HG03354 (cell line): ENCODE data around the gene FADS3.
A peak's percentile ranks its signal among the peaks of the same experiment; 100 is the strongest.

Experiments used
- ATAC-seq: cut with Tn5 transposase; IDR thresholded peaks from one replicate; pipeline ENCODE4 v1.9.1; 2021; ENCODE audit warnings: mild to moderate bottlenecking; ENCODE audit not compliant: unreplicated experiment, poor library complexity, severe bottlenecking

The FADS3 gene

GRCh38 chr11:61901397-61901796, 10.1 kb upstream of the FADS3 start:
- no peak for ATAC-seq

DNA sequence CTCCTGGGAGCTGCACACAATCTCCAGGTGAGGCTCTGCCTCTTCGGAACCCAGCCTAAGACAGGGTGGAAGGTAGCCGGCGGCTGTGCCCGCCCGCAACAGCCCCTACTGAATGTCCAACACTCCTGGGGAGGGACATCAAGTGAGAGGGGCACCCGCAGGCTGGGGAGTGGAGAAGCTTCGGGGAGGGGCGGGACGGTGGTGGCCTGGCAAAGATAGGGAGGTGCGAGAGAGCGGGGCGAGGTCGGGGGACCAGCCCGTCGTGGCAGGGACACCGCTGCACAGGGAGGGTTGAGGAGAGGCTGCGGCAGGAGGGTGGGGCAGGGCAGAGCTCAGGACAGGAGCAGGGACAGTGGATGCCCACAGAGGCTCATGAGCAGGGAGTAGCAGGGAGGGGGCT, 8.9 kb upstream of the FADS3 start:
- no peak for ATAC-seq

GRCh38 chr11:61899146-61899841, 7.9 kb upstream of the FADS3 start:
- ATAC-seq, result peak; percentile 79

DNA sequence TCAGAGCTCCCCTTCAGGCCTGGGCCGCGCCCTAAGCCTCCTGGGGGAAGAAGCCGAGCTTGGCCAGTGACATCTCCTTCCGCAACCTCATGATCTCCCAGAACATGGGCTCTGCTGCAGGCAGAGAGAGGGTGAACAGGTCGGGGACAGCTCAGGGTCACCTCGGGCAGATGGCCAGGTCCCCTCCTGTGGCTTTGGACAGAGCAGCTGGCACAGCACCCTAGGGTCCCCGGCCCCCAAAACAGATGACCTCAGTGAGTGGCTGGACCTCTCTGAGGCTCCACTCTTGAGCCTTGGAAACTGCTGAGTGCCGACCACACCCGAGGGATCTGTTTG, 6.9 kb upstream of the FADS3 start:
- ATAC-seq, result no peak

GRCh38 chr11:61897387-61898246, 6.3 kb upstream of the FADS3 start:
- ATAC-seq, result no peak

DNA sequence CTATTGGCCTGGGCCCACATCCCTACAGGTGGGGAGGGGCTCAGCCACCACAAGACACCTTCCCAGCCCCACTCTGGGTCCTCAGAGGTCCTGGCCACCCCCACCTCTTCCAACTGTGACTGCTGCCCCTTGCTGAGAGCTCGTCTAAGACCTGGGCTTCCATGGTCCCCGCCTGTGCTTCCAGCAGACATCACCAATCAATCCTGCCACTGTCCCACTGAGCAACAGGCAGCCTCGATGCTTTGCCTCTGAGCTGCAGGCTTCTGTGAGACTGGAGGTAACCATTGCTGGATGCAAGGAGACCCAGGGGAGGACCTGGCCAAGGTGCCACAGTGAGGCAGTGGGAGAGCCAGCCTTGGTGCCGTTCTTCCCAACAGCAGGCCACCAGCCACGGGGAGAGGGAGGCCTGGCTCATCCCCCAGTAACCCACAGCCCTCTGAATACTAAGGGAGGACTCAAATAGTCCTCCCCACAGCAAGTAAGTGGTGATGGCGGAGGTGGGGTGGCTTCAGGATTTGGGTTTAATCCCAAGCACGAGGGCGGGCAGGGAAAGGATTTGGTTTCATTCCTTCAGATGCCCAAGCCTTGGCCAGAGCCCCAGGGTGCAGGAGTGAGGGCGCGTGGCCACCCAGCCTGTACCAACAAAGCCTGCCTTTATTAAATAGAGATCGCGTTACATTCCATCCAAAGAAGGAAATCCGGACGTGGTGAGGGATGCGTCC, 5.5 kb upstream of the FADS3 start:
- ATAC-seq, result no peak

DNA sequence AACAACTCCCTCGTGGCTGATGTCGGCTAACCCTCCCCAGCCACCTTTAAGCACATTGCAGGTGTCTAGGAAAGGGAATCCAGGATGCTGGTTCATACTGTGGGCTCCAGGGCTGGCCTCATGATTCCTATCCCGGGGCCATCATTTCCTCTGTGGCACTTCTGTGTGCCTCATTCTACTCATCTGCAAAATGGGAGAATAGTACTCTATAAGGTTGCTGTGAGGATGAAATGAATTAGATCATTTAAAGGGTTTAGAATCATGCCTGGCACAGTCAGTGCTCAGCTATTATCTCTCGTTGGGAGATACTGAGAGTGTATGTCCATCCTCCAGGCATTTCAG, 4.3 kb upstream of the FADS3 start:
- ATAC-seq, result no peak

- no peak for ATAC-seq
Measured at GRCh38 chr11:61895046-61895717, 3.8 kb upstream of the FADS3 start.

- no peak for ATAC-seq
Measured at GRCh38 chr11:61893981-61894380, 2.6 kb upstream of the FADS3 start.

DNA sequence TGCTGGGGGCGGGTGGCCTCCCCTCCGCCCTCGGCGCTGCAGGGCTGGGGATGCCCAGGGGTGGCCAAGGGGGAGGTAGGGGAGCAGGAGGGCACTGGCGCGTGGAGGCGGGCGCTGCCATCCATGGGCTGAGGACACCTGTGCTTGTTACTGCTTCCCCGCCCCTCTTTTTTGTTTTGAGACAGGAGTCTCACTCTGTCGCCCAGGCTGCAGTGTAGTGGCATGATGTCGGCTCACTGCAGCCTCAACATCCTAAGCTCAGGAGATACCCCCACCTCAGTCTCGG, 683 bp upstream of the FADS3 start:
- ATAC-seq, result no peak

- ATAC-seq, result no peak
Measured at GRCh38 chr11:61890529-61891330, 615 bp downstream of the FADS3 start.

DNA sequence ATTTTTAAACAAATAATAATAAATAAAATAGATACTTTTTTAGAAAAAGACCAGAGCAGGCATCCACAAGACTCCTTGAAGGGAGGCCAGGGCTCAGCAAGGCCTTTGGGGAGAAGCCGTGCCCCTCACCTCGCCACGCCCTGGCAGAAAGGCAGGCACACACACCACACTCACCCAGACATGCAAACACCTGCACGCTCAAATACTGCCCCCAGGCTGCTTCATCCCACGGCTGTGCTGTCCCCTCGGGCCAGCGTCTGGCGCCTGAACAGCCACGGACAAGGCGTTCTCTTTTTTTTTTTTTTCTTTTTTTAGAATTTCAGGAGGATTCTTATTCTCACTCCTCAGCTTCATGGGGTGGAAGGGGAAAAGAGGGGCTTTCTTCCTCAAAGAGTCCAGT, 1.5 kb downstream of the FADS3 start:
- no peak for ATAC-seq

- ATAC-seq, result no peak
Measured at GRCh38 chr11:61888590-61888989, 2.8 kb downstream of the FADS3 start.

DNA sequence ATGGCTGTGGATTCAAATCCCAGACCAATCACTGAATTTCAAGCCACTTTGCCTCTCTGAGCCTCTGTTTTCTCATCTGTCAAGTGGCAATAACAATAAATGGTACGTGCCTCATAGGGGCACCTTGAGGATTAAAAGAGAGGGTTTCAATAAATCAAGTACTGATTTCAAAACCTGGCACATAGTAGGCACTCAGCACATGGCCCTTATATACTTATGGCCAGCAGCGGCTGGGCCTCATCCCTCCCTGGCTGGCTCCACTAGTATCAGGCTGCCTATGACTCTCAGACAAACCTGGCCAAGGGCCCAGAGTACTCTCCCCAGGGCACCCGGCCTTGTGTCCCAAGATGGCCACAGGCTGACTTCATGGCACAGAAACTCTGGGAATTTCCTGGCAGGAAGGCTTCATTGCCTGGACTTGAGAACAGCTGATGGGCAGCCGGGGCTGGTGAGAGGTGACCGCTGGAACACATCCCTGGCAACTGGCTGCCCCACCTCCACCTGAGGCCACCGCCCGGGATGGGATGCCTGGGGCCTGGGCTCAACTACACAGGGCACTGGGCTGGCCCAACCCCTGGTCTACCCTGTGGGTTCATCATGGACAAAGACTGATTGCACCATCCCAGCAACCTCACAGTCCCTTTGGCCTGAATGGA, 3.4 kb downstream of the FADS3 start:
- no peak for ATAC-seq

- no peak for ATAC-seq
Measured at GRCh38 chr11:61886643-61887042, 4.7 kb downstream of the FADS3 start.

DNA sequence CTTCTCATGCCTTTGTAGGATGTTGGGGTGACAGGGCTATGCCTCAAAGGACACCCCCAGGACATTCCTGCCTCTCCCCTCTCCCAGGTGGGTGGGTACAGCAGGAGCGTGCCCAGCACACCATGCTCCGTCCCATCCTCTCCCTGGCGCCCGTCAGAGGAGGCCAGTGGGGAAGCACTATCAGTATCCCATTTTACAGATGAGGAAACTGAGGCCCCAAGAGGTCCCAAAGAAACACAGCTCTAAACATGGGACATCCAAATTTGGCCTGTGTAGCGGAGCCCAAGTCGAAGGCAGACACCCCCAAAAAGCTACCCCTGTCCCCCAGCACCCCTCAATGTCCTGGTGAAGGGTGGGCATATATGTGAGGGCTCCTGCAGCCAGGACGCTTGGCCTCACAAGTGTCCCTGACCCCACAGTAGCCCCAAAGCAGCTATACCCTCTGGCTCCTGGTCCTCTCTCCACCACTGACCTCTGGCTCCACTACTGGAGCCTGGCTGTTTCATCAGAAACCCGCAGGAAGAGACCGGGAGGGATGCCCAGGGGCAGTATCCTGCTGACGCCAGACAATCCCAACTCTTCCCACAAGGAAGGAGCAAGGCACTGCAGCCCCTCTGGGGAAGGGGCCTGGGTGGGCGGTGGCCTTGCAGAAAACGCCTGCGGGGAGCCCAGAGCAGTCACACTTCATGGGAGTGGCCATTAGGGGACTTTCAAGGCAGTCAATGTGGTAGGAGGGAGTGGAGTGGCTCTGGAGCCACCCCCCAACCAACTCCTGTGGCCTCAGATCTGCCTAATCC, 5.4 kb downstream of the FADS3 start:
- ATAC-seq, result no peak

DNA sequence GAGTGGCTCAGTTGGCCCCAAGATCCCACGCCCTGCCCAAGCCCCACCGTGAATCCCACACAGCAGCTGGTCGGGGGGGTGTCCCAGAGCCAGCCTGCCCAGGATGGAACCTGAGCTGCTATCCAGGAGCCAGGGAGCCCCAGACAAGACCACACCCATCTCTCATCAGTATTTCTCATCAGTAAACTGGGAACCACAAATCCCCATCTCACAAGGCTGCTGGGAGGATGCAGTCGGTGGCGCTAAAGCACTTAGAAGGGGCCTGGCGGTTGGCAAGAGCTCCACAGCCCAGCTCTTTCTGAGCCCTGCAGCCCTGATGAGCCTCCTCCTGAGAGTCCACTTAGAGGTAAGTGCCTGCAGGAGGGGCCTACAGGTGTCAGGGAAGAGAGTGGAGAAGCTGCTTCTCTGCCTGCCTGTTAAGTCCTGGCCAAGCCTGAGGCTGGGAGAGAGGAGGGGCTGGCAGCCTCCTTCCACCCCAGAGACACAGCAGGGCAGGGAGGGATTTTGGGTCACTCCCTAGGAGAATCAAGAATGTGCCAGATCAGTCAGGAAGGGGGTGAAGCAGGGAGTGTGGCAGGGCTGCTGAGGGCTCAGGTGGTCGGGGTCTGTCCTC, 6.1 kb downstream of the FADS3 start:
- ATAC-seq, result no peak

DNA sequence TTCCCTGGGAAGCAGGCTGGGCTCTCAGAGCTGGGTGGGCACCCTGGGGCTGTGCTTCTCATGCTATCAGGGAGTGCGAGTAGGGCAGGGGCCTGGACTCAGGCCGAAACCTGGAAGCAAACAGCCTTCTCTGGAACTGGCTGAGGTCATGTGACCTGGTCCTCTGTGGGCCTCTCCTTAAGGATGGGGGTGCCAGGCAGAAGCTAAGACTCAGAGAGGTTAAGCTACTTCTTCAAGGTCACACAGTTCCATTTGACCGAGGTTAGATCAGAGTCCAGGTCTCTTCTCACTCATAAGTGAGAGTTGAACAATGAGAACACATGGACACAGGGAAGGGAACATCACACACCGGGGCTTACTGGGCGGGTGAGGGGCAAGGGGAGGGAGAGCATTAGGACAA, 7.4 kb downstream of the FADS3 start:
- ATAC-seq, result no peak
